Islet of Langerhans (tissue), 1 donor: Measurements from ENCODE around the gene CENPB.
"Not testable (repeated sequence)": the region's sequence is repeated elsewhere in the genome, so short reads cannot be mapped to it uniquely, and the experiment has no call there.

Experiments used
- FAIRE-seq: peaks from one replicate; lab custom pipeline; 2011; peaks lifted over from hg19 to GRCh38; lab: Jason Lieb, UNC

Gene CENPB

DNA sequence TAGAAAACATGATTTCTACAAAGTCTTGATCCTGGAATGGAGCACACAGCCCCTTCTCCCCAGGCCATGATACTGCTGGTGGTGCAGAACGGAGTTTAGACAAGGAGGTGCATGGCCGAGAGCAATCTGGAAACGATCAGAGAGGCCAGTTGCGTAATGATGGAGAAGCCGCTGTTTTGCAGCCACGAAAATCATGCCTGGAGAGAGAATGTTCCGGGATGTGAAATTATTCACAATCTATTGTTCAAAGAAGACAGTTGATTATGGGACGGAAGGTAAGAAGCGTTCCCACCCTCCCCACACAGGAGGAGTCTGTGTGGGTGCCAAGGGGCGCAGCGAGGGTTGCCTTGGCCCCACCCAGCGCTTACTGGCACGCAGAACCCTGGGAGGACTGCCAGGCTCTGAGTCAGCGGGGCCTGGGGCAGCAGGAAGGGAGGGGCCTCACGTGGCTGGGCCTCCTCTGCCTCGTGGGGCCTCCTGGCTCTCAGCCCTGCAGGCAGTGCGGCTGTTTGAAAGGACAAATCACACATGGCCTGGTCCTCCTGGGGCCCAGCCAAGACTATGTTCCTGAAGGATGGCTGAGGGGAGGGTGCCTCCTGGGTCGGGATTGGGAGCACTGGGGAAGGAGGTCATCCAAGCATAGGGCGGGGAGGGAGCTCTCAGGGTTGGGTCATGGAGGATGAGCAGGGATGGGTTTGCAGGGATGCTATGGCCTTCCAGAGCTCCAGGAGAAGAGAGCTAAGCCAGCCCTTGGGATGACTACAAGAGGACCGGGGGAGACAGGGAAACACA lies 25.1 kb upstream of the CENPB start:
- FAIRE-seq, result no peak

DNA sequence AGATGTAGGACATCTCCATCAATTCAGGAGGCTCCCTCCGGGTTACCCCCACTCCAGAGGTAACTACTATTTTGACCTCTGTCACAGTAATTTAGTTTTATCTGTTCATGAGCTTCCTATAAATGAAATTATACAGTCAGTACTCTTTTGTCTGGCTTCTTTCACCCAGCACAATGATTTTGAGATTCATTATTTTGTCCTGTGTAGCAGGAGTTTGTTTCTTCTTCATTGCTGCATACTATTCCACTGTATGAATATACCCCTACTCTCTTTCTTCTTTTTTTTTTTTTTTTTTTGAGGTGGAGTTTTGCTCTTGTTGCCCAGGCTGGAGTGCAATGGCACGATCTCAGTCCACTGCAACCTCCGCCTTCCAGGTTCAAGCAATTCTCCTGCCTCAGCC lies 22.0 kb upstream of the CENPB start:
- no peak for FAIRE-seq

DNA sequence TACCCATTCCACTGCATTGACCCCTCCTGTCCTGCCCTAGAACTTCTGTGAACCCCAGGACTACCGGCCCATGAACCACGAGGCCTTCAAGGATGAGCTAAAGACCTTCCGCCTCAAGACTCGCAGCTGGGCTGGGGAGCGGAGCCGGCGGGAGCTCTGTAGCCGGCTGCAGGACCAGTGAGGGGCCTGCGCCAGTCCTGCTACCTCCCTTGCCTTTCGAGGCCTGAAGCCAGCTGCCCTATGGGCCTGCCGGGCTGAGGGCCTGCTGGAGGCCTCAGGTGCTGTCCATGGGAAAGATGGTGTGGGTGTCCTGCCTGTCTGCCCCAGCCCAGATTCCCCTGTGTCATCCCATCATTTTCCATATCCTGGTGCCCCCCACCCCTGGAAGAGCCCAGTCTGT lies 18.2 kb upstream of the CENPB start:
- no peak for FAIRE-seq

DNA sequence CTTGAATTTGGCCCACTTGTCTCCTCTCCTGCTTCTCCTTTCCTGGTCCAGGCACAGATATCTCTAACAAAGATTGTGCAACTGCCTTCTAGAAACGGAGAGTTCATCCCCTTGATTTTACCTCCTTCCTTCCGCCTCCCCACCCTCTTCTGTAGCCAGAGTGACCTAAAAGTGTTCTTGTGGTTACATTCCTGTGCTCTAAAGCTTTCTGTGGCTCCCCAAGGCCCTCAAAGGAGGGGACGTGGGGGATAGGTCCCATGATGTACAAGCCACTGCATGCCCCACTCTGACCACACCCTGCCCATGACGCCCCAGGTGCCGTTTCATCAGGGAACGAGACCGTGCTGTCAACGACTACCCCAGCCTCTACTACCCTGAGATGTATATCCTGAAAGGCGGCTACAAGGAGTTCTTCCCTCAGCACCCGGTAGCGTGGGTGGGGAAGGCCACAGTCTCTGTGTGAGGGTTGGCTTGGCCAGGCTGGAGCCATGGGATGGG lies 17.8 kb upstream of the CENPB start:
- FAIRE-seq, result no peak

DNA sequence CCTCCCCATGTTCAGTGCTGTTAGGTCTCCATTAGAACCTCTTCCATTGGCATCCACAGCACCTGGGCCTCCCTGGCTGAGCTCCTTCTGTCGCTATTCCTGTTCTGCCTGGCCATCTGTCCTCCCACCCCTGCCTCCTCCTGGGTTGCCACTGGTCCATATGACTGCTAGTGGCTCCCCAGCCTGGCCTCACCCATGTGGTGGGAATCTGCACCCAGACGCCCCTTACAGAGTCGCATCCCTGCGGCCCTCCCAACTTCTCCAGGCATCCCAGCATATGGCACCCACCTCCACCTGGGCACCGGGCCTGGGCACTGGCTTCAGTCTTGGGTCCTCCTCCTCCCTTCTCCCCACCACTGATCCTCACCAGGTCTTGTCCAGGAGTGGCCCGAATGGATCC lies 17.3 kb upstream of the CENPB start:
- FAIRE-seq, result no peak

DNA sequence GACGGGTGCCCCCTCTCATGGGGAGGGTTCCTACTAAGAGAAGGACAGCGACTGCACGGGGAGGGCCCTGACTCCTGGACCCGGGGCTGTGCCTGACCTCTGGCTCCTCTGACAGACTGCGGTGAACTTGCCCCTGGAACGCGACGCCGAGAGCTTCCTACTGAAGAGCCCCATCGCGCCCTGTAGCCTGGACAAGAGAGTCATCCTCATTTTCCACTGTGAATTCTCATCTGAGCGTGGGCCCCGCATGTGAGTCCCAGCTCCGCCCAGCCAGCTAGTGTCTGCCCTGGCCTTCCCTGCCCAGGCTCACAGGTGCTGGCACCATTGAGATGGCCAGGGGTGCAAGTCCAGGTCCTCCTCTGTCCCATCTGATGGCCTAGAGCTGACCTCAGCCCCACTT lies 16.7 kb upstream of the CENPB start:
- FAIRE-seq, result no peak

DNA sequence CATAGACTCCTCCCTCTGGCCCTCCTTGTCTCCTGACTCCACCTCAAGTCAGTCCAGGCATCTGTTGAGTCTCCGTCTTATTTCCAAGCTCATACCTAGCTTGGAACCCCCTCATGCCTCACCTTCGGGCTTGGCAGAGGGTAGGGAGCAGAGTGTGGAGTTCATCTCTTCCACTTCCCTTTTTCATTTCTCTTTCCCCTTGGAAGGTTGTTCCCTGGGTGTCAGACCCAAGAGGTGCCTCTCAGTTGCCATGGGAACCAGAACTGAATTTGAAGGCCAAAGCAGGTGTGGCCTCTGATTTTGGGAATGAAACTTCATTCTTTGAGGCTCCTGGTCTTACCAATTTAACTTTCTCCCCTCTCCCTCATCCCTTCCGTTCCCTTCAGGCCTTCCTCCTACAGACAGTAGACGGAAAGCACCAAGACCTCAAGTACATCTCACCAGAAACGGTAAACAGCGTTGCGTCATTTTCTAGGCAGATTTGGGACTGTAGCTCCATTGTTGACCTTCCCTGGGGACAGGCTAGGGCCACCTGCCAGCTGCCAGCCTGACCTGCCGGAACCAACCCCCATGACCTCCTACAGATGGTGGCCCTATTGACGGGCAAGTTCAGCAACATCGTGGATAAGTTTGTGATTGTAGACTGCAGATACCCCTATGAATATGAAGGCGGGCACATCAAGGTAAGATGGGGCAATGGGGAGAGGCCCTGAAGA lies 16.1 kb upstream of the CENPB start:
- FAIRE-seq, result no peak

DNA sequence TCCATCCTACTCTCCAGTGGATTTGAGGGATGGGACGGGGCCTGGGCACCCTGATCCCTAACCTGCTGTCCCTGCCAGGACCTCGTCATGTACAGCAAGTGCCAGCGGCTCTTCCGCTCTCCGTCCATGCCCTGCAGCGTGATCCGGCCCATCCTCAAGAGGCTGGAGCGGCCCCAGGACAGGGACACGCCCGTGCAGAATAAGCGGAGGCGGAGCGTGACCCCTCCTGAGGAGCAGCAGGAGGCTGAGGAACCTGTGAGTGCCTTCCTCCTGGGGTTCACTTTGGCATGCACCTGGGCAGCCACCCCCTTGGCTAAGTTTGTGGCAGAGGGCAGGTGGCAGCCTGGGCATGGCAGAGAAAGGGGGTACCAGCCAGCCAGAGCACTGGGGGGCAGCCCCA lies 15.3 kb upstream of the CENPB start:
- no peak for FAIRE-seq

DNA sequence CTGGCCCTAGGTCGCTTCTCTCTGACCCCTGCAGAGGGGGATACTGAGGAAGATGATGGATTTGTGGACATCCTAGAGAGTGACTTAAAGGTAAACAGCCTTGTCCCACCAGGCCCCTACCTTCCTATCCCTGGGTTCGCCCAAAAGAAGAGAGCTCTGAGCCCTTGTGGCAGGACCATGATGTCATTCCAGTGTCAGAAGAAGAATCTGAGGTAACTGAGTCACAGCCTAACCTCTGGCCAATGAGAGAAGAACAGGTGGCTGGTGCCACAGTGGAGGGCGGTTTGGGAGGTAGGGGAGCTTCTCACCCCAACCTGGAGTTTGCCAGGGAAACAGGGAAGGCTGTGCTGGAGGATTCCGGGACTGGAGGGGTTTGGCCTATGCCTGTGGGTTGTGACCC lies 14.8 kb upstream of the CENPB start:
- no peak for FAIRE-seq

DNA sequence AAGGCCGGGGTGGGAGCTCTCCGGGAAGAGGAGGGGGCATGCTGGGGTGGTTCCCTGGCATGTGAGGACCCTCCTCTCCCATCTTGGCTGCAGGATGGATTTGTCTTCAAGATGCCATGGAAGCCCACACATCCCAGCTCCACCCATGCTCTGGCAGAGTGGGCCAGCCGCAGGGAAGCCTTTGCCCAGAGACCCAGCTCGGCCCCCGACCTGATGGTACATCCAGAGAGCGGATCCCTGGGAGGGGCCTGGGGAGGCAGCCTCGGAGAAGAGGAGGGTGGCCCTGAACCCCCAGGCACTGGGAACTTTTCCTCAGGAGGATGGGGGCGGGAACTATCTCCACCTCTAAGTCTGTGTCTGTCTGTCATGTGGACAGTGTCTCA lies 14.3 kb upstream of the CENPB start:
- no peak for FAIRE-seq

DNA sequence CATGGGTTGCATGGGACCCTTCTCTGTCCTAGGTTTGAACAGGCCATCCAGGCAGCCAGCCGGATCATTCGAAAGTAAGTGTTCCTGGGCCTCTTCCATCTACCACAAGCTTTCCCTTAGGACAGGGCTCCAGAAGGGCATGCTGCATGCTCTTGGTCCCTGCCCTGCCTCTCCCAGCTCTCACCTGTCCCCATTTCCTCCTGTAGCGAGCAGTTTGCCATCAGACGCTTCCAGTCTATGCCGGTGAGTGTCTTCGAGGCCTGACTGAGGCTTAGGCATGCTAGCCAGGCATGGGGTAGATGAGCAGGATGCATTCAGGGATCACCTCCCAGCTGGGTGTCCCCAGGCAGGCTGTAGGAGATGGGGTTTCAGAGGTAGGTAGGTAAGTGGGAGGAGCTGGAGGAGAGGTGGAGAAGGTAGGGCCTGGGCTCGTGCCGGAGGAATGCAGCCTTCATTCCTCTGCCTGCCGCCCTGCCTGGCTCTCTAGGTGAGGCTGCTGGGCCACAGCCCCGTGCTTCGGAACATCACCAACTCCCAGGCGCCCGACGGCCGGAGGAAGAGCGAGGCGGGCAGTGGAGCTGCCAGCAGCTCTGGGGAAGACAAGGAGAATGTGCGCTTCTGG lies 13.8 kb upstream of the CENPB start:
- no peak for FAIRE-seq

DNA sequence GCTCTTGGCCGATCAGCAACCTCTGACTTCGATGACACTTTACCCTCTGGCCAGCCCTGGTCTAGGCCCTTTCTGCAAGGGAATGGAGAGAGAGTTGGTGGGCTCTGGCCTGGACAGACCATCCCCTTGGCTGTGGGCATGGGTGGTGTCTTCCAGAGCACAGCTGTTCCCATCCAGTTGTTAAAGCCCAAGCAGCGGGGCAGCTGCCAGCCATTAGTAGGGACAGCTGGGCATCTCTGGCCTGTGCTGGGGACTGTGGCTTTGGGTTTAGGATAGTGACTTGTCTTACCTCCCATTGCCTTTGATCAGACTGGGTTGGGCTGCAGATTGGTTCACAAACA lies 12.3 kb upstream of the CENPB start:
- FAIRE-seq, result no peak

DNA sequence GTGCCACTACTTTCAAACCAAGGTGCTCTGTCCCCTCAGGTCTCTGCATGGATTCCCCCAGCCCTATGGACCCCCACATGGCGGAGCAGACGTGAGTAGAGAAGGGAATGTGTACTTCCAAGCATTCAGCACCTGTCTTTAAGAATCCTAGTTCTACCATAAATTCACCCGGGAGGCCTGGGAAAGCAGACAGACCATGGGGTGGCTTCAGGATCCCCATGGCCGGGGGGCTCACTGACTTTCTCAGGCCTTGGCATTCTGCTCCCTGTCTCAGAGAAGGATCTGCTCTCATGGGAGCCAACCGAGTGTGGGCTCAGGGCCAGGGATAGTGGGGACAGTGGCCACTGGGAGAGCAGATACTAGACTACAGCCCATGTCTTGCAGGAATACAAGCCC lies 11.8 kb upstream of the CENPB start:
- FAIRE-seq, result no peak

DNA sequence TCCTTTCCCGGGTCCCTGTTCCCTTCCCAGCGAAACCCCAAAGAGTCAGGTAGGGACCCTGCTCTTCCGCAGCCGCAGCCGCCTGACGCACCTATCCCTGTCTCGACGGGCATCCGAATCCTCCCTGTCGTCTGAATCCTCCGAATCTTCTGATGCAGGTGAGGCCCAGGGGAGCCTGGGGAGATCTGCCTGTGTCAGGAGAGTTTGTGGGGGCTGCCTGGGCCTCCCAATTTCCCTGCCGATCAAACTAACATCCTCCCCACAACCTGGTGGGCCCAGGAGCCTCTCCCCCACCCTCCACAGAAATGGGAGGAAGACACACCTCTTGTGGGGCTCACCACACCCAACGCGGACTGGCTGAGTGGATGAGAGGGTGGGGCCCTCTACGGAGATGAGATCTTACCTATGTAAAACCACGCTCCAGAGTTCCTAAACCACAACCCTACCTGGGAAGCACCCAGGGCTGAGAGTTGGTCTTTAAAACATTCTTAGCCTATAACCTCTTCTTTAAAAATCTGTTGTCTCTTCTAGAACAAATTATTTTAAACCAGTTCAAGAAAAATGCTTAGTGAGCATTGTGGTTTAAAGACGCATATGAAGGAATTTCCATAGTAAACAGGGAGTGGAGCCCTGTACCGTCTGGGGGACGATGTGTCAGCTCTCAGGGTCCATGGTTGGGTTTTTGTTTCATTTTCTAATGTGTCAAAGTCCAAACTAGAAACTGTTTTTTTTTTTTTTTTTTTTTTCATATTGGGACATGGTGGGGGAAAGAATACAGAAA lies 11.2 kb upstream of the CENPB start:
- FAIRE-seq, result no peak

DNA sequence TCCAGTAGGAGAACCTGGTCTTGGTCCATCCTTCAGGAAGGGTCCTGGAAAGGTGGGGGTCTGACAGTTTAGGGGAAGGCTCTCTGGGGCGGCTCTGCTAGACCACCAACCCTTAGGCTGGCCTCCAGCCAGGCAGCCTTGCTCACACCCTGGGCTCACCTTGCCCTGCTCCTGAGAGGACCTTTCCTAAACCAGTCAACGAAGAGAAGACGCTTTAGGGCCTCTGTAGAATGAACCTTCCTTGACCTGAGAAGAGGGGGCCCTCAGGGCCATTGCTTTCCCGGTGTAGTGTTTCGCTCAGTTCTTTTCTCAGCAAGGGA lies 10.6 kb upstream of the CENPB start:
- FAIRE-seq, result no peak

DNA sequence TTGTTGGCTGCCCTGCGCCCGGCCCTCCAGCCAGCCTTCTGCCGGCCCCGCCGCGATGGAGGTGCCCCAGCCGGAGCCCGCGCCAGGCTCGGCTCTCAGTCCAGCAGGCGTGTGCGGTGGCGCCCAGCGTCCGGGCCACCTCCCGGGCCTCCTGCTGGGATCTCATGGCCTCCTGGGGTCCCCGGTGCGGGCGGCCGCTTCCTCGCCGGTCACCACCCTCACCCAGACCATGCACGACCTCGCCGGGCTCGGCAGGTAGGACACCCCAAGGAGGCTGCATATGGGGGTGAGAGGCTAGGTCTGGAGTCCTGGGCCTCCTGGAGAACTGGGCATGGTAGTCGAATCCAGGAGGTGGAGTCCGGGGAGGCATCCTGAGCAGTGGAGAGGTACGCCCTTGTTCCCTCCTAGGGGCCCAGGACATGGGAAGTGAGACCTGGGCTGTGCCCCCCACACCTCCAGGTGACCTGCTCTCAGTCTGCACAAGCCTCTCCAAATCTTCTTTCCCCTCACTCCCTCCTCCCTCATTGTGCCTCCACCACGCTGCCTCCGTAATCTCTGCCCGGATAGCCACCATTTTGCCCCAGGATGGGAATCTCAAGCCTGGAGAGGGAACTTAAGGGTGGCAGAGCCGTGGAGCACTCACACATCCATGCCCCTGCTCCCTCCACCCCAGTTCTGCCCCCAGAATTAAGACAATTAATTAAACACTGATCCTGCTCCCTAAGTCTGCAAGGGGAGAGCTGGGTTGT lies 10.1 kb upstream of the CENPB start:
- FAIRE-seq, result no peak

DNA sequence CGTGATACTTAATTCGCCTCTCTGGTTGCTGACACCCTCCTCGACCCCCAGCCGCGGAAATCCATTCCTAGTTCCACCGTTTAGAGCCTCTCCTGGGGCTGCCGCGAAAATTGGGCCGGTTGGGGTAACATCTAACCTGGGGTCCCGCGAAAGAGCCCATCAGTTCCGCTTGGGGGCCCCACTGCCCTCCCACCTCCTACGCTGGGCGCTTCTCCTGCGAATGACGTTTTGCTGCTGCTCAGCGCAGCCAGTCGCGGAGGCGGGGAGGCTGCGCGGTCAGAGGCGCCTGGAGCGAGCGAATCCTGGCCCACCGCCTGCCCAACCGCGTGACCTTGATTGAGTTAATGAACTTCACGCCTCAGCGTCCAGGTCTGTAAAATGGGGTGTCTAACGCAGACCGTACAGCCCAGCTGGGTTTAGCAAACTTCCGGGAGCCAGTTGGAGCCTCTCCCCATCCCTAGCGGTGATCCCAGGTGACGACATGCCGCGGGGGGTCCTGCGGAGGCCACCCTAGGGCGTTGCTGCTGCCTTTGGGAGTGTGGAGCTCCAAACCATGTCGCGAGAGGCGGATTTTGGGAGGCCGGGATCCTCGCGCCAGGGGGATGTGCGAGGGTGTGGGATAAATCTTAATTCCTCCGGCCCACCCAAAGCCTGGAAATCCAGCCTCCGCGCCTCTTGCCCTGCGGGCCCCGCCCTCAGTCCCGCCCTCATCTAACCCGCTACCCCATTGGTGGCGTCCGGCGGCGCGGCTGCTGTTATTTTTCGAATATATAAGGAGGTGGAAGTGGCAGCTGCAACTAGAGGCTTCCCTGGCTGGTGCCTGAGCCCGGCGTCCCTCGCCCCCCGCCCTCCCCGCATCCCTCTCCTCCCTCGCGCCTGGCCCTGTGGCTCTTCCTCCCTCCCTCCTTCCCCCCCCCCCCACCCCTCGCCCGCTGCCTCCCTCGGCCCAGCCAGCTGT lies 9.2 kb upstream of the CENPB start, which contains the start of gene CDC25B:
CDC25B (plus strand) TSS at position 800 of the 958 bp plus-strand sequence. CDS start 222 bp downstream, outside the sequence.
- FAIRE-seq, result no peak

DNA sequence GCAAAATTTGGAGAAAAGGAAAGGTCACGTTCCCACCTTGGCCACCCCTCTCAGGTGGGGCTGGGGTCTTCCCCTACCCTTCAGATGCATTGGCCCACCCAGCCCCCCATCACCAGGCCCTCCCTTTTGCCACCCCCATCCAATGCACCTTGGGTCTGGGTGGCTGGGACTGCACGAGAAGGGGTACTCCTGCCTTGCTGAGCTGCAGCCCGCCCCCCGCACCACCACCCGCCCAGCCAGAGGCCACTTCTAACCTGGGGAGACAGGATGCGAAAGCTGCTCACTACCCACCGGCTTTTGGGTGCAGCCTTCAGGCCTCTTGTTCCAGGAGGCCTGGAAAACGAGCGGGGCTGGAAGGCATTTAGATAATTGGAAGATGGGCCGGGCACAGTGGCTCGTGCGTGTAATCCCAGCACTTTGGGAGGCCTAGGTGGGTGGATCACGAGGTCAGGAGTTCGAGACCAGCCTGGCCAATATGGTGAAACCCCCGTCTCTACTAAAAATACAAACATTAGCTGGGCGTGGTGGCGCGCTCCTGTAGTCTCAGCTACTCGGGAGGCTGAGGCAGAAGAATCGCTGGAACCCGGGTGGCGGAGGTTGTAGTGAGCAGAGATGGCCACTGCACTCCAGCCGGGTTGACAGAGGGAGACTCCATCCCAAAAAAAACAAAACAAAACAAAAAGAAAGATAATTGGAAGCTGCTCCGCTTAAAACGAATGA lies 8.3 kb upstream of the CENPB start:
- FAIRE-seq, result no peak

DNA sequence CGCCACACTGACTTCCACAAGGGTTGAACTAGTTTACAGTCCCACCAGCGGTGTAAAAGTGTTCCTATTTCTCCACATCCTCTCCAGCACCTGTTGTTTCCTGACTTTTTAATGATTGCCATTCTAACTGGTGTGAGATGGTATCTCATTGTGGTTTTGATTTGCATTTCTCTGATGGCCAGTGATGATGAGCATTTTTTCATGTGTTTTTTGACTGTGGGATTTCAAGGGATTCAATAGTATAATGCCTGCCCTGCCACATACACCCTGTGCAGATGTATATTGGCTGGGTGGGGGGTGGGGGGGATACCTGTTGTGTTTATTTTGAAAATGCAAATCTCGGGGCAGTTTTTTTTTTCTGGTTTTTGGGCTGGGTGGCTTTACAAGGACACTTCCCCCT lies 7.6 kb upstream of the CENPB start:
- not testable (repeated sequence) for FAIRE-seq

DNA sequence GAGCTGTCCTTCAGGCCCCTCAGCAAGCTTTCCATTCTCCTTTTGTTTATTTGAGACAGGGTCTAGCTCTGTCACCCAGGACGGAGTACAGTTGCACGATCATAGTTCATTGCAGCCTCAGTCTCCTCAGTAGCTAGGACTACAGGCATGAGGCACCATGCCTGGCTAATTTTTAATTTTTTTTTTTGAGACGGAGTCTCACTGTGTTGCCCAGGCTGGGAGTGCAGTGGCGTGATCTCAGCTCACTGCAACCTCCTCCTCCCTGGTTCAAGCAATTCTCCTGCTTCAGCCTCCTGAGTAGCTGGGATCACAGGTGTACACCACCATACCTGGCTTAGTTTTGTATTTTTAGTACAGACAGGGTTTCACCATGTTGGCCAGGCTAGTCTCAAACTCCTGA lies 2.7 kb upstream of the CENPB start:
- not testable (repeated sequence) for FAIRE-seq
